SK-N-MC (cell line): ENCODE measurements around the gene MOCOS.

ENCODE experiments used
- EZH2 ChIP-seq: fragments of 200-600 bp; sonication (generic); IDR thresholded peaks from one replicate; pipeline ENCODE4 v1.6.1; 2017; ENCODE audit warnings: antibody characterized with exemption
- FOXP2 ChIP-seq: optimal IDR thresholded peaks from 2 replicates; pipeline ENCODE3; 2011; ENCODE audit warnings: mild to moderate bottlenecking, moderate library complexity; ENCODE audit not compliant: insufficient read depth; ENCODE audit errors: extremely low read length, control extremely low read depth
- POLR2AphosphoS5 ChIP-seq: IDR thresholded peaks from 2 replicates; pipeline ENCODE4 v1.6.1; 2012; ENCODE audit warnings: mild to moderate bottlenecking, low read depth, low read length, borderline replicate concordance

DNA sequence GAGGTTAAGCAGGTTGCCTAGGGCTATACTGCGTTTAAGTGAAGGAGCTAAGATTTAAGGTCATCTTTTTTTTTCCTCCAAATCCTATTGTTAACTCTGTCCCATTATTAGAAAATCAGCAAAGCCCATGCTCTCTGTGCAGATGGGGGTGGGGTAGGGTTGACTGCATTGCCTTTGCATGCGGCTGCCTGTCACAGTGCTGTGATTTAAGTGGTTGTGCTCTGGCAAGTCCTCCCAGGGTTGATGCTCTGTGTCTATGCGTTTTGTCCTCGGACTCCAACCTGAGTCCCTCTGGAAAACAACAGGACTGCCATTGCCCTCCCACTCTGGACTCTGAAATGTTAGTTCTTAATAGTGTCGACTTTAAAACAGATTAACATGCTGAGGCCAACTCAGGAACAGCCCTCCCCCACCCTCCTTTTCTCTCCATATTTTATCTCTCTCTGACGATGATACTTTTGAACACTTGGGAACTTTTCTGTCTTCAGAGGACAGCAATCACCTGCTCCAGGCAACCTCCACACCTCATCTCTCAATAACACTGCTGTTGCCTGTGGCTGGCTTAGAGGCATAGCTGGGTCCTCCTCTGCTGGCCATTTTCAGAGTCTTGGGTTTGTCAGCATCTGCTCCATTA, 116.0 kb downstream of the MOCOS start:
- TF ChIP-seq POLR2AphosphoS5 (no peak), EZH2 (no peak), FOXP2 (no peak)
